Raji (cell line): ENCODE data around the gene BICC1.

Source experiments
- POLR2A ChIP-seq: IDR thresholded peaks from 2 replicates; pipeline ENCODE4 v1.6.1; 2011; ENCODE audit warnings: low read depth, low read length, control low read depth; ENCODE audit not compliant: insufficient read depth

BICC1 gene

DNA sequence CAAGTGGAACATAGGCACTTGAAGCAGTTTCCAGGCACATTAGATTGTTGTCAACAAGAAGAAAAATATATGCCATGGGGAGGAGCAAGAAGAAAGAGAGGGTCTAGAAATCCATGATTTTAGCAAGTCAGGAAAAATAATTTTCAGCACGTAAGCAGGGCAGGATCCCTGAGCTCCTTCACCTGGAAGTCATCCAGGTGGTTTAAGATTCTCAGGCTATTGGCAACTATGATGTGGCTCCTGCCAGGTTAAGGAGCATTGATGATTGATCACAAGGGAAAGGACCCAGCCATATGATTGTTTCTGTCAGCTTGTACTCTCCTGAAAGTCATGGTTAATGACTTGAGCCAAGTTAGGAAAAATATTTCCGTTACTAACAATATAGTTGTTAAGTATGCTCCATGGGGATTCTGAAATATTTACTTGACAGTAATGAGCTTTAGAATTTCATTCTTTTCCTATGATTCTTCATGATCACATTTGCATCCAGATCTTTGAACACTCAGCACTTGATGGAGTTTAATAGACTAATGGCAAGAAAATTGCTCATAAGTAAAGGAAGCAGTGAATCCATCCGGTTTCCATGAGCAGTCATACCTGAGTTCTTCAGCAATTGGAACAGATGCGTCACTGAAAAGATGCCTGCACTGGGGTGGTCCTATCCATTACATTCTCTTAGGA is 209.1 kb downstream of the BICC1 start:
- TF ChIP-seq POLR2A, result no peak

- no peak for TF ChIP-seq POLR2A
These were observed 210.5 kb downstream of the BICC1 start for GRCh38 chr10:58723186-58723585.

- no peak for TF ChIP-seq POLR2A
These were observed 211.3 kb downstream of the BICC1 start for GRCh38 chr10:58723966-58724365.

GRCh38 chr10:58724781-58725180 is 212.1 kb downstream of the BICC1 start:
- no peak for TF ChIP-seq POLR2A

DNA sequence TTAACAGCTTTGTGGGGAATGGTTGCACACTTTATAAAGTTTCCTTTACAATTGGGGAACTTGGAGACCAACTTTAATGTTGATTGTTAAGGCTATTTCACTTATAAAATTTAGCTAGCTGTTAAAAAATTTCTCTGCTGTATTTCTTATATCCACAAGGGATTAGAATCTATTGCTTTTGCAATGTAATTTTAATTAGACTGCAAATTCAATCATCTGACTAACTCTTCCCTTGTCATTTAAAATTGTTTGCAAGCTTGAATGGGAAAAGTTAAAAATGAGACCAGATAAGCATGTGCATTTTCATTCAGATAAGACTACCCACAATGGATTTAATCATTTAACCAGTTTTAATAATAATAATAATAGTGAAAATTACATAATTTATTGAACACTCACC is 213.2 kb downstream of the BICC1 start:
- no peak for TF ChIP-seq POLR2A

DNA sequence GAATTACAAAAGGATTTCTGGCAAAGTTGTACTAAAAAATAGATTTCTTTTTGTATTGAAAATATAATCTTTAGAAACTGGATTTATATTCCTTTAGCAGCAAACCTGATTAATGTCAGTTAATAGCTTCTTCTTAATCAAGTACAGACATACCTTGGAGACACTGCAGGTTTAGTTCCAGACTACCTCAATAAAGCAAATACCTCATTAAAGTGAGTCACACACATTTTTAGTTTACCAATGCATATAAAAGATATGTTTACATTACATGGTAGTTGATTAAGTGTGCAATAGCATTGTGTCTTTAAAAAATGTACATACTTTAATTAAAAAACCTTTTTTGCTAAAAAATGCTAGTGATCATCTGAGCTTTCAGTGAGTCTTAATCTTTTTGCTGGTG is 215.0 kb downstream of the BICC1 start:
- TF ChIP-seq POLR2A, result no peak

- TF ChIP-seq POLR2A, result no peak
These were observed 218.6 kb downstream of the BICC1 start for GRCh38 chr10:58731276-58731675.

GRCh38 chr10:58733436-58733835 is 220.8 kb downstream of the BICC1 start:
- no peak for TF ChIP-seq POLR2A

- TF ChIP-seq POLR2A, result no peak
These were observed 221.4 kb downstream of the BICC1 start for GRCh38 chr10:58734116-58734515.

DNA sequence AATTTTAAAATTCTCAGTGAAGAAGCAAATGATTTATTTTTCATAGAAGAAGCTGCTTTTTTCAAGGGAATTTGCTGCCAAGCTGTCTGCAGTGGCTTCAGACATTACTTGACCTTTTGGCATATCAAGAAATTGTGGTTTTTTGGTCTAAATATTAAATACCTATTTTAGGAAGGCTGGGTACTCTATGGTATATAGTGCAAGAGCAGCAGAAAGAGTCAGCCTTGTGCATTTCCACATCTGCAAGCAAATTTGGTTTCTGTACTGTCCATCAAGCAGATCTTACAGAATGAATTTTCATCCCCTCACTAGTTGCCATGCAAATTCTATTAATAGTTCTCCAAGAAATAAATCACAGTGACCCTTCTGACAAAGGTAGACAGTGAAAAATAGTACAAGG is 222.0 kb downstream of the BICC1 start:
- TF ChIP-seq POLR2A, result no peak

DNA sequence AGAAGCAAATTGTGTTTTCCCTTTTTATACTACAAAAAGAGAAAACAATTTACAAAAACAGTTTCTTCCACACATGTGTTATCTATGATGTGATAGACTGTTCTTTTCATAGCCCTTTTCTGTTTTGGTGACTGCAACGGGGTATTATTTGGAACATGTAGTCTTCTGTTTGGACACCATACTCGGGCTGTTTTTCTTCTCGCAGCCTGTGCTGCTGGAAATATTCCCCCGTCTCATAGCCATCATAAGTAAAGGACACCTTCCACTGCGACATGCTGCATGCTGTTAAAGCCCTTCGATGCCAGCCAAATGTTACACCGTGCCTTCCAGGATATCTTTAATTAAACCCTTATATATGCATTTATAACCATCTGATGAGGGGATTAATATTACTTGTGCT is 222.4 kb downstream of the BICC1 start:
- no peak for TF ChIP-seq POLR2A

DNA sequence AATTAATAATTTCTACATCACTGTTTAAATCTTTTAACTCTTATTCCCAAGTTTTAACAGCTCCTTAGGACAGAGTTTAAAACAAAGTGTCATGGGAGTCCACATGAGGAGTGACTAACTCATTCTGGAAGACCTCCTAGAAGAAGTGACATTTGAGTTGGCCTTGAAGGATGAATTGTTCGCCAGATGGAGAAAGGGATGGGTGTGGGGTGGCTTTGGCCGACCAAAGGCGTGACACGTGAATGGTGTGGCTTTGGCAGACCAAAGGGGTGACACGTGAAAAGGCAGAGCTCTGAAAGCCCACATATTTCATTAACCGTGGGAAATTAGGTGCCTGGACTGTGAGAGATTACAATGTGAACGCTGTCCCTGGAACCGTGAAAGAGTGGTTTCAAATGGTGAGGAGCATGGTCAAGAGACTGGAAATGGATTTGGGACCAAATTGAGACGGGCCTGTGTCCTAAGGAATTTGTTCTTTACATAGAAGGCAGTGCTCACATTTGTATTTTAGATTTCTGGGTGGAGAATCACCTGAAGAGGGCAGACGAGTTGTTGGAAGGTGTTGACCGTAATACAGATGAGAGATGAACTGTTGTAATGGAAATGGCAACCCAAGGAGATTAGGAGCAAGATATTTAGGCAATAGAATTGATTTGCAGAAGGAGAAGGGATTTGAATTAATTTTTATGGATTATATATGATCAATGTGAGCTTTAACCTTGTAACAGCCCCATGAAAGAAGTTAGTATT is 228.1 kb downstream of the BICC1 start:
- no peak for TF ChIP-seq POLR2A

GRCh38 chr10:58741673-58742072 is 229.0 kb downstream of the BICC1 start:
- TF ChIP-seq POLR2A, result no peak

- no peak for TF ChIP-seq POLR2A
These were observed 229.5 kb downstream of the BICC1 start for GRCh38 chr10:58742141-58742540.

- no peak for TF ChIP-seq POLR2A
These were observed 230.9 kb downstream of the BICC1 start for GRCh38 chr10:58743466-58744115.
